ENCODE results near the gene CYP46A1. TPM values are rescaled to one million over a fixed set of nuclear protein-coding genes. Genes with fewer than 3 reads are reported as not detected.

The CYP46A1 gene
- total RNA-seq, 1 experiment from 2014 or later, result 0.36 TPM

DNA sequence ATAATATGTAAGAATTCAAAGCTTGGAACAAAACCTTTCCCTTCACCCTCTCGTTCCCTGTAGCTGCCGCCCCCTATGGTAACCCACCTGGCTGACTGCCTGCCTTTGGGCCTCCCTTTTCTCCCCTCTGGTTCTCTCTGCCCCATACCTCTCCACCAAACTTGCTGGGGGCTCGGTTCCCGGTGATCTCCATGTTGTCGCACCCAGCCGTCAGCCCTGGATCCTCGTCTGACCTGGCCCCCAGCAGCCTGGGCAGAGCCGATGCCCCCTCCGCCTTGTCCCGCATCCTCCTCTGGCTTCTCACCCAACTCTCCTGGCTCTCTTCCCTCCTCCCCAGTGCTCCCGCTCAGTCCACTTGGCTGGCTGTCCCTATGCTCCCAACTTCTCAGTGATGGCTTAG is 4.5 kb downstream of the CYP46A1 start:
- in situ Hi-C loops (cut with HindIII; ENCODE audit: low pct_unique_long_range_greater_than_20kb, low sequenced_read_pairs) (no loop called here), intact Hi-C loops (cut with micrococcal nuclease; ENCODE audit: unreplicated experiment) (no loop called here)
- ChIA-PET CTCF (interaction anchor here (1.1 kb wide), 1 partner anchor 28 kb away, joined by 3 read pairs; no protein-coding TSS in a partner anchor), POLR2A (no interaction called here)
- DNase-seq (ENCODE audit: low read depth, low spot score), result no peak
- TF ChIP-seq POLR2AphosphoS5 (IDR thresholded peaks at IDR 0.05; ENCODE audit: low read depth, low read length) (no peak), TCF7L2 (IDR thresholded peaks at IDR 0.05; ENCODE audit: low read depth, low read length) (no peak), SIN3A (IDR thresholded peaks at IDR 0.05; ENCODE audit: borderline replicate concordance, insufficient read depth, low read depth, low read length) (no peak)
- TF ChIP-seq, protein P1, sequence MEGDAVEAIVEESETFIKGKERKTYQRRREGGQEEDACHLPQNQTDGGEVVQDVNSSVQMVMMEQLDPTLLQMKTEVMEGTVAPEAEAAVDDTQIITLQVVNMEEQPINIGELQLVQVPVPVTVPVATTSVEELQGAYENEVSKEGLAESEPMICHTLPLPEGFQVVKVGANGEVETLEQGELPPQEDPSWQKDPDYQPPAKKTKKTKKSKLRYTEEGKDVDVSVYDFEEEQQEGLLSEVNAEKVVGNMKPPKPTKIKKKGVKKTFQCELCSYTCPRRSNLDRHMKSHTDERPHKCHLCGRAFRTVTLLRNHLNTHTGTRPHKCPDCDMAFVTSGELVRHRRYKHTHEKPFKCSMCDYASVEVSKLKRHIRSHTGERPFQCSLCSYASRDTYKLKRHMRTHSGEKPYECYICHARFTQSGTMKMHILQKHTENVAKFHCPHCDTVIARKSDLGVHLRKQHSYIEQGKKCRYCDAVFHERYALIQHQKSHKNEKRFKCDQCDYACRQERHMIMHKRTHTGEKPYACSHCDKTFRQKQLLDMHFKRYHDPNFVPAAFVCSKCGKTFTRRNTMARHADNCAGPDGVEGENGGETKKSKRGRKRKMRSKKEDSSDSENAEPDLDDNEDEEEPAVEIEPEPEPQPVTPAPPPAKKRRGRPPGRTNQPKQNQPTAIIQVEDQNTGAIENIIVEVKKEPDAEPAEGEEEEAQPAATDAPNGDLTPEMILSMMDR (IDR thresholded peaks at IDR 0.05), result no peak
- TF ChIP-seq, protein P2, sequence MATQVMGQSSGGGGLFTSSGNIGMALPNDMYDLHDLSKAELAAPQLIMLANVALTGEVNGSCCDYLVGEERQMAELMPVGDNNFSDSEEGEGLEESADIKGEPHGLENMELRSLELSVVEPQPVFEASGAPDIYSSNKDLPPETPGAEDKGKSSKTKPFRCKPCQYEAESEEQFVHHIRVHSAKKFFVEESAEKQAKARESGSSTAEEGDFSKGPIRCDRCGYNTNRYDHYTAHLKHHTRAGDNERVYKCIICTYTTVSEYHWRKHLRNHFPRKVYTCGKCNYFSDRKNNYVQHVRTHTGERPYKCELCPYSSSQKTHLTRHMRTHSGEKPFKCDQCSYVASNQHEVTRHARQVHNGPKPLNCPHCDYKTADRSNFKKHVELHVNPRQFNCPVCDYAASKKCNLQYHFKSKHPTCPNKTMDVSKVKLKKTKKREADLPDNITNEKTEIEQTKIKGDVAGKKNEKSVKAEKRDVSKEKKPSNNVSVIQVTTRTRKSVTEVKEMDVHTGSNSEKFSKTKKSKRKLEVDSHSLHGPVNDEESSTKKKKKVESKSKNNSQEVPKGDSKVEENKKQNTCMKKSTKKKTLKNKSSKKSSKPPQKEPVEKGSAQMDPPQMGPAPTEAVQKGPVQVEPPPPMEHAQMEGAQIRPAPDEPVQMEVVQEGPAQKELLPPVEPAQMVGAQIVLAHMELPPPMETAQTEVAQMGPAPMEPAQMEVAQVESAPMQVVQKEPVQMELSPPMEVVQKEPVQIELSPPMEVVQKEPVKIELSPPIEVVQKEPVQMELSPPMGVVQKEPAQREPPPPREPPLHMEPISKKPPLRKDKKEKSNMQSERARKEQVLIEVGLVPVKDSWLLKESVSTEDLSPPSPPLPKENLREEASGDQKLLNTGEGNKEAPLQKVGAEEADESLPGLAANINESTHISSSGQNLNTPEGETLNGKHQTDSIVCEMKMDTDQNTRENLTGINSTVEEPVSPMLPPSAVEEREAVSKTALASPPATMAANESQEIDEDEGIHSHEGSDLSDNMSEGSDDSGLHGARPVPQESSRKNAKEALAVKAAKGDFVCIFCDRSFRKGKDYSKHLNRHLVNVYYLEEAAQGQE (IDR thresholded peaks at IDR 0.05; ENCODE audit: insufficient read depth in 1 of 2, low read depth in 2 of 2, low read length in 1 of 2), result no peak
- no peaks in the 10 kb centered on the region for H3K4me1 ChIP-seq (ENCODE audit: control insufficient read depth, insufficient read depth, low read length)
- no peaks in the 10 kb centered on the region for H3K9me3 ChIP-seq (ENCODE audit: control insufficient read depth, insufficient read depth, low read depth, low read length)
- ATAC-seq, result no peak
- no TSS peak for BruUV-seq (replicated peaks)
- H3K27me3 ChIP-seq (ENCODE audit: control insufficient read depth, insufficient read depth, low read length), result peaks cover 2% of the 10 kb centered on the region
- H3K36me3 ChIP-seq (ENCODE audit: control insufficient read depth, insufficient read depth, low read length), result no peaks in the 10 kb centered on the region; the same call in 1 of the 2 replicates
- no peak overlapping the region for H3K4me3 ChIP-seq (ENCODE audit: low read depth in 2 of 2, low read length in 2 of 2)
- H3K27ac ChIP-seq (ENCODE audit: low read length), result no peak overlapping the region

DNA sequence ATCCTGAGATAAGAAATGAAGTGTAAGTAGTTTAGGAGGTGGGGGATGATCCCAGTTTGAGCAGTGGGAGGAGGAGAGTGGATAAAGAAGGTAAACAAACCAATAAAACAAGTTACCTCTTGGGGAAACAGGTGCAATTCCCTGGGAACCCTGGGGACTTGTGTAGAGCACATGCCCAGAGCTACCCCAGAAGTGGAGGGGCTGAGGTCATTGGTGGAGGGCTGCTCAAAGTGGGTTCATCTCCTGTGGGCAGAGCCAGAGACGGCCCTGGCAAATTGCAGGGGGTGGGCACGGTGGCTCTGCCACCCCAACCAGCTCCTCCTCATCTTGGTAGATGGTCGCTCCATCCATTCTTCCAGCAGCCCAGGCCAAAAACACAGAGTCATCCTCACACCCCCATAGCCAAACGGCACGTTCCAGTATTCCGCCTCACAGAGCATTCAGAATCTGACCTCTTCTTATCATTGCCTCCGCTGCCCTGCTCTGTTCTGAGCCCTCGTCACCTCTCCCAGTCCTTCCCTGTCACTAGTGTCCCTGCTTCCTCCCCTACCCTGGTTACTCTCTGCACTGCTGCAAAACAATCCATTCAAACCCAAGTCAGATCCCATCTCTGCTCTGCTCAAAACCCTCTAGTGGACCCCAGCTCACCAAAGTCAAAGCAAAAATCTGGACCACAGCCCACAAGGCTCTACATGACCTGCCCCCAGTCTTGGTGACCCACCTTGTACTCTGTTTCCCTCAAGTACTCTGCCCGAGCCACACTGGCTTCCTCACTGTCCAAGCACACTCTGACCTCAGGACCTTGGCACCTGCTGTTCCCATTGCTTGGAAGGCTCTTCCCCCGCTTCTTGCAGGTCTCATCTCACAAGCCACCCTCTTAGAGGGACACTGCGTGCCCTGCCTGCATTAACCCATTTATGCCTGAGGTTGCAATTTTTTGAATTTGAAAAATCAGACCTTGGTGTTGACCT is 5.5 kb downstream of the CYP46A1 start:
- H3K9me3 ChIP-seq (ENCODE audit: control insufficient read depth, insufficient read depth, low read depth, low read length), result no peaks in the 10 kb centered on the region
- DNase-seq (ENCODE audit: low read depth, low spot score) (no peak), ATAC-seq (no peak)
- no peaks in the 10 kb centered on the region for H3K4me1 ChIP-seq (ENCODE audit: control insufficient read depth, insufficient read depth, low read length)
- no peak overlapping the region for H3K27ac ChIP-seq (ENCODE audit: low read length)
- TF ChIP-seq SIN3A (IDR thresholded peaks at IDR 0.05; ENCODE audit: borderline replicate concordance, insufficient read depth, low read depth, low read length) (no peak), POLR2AphosphoS5 (IDR thresholded peaks at IDR 0.05; ENCODE audit: low read depth, low read length) (no peak), TCF7L2 (IDR thresholded peaks at IDR 0.05; ENCODE audit: low read depth, low read length) (no peak)
- TF ChIP-seq, protein P1 (IDR thresholded peaks at IDR 0.05), result no peak
- TF ChIP-seq, protein P2 (IDR thresholded peaks at IDR 0.05; ENCODE audit: insufficient read depth in 1 of 2, low read depth in 2 of 2, low read length in 1 of 2), result no peak
- CTCF ChIA-PET, result no interaction called here
- in situ Hi-C loops (cut with HindIII; ENCODE audit: low pct_unique_long_range_greater_than_20kb, low sequenced_read_pairs), result no loop called here
- peaks cover 2% of the 10 kb centered on the region for H3K27me3 ChIP-seq (ENCODE audit: control insufficient read depth, insufficient read depth, low read length)
- no TSS peak for BruUV-seq (replicated peaks)
- no peaks in the 10 kb centered on the region for H3K36me3 ChIP-seq (ENCODE audit: control insufficient read depth, insufficient read depth, low read length)
- no peak overlapping the region for H3K4me3 ChIP-seq (ENCODE audit: low read depth in 2 of 2, low read length in 2 of 2)
- POLR2A ChIA-PET, result no interaction called here
- intact Hi-C loops (cut with micrococcal nuclease; ENCODE audit: unreplicated experiment), result no loop called here

Data from Panc1 (cell line).